TTC549 (cell line): ENCODE data around the gene LYRM4.

Experiments used
- FAIRE-seq: peaks from 2 replicates; lab custom pipeline; 2012; peaks lifted over from hg19 to GRCh38; lab: Jason Lieb, UNC

The LYRM4 gene

DNA sequence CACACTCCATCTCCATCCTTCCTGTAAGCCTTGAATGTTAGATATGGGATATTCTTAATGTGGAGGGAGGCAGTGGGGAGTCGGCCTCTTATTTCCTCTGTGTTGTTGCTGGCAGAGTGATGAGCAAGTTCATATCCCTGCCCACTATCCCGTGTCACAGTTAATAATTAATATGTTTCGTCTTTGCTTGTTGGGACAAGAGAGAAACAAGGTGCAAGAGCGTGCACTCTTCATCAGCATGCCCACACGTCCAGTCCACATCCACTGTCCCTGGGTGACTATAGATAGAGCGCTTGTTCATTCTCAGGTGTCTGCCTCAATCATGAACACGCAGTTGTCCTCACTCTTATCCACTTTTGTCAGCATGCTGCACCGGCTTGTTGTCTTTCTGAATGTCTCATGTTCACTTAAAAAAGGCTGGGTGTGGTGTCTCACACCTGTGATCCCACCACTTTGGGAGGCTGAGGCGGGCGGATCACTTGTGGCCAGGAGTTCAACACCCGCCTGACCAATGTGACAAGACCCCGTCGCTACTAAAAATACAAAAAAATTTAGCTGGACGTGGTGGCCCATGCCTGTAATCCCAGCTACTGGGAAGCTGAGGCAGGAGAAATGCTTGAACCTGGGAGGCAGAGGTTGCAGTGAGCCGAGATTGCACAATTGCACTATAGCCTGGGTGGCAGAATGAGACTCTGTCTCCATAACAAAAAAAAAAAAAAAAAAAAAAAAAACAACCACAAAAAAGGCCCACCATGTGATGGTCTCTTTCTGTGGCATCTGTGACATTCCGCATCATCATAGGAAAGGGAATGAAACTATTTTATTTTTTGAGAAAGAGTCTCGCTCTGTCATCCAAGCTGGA, 141.4 kb downstream of the LYRM4 start:
- FAIRE-seq, result no peak

DNA sequence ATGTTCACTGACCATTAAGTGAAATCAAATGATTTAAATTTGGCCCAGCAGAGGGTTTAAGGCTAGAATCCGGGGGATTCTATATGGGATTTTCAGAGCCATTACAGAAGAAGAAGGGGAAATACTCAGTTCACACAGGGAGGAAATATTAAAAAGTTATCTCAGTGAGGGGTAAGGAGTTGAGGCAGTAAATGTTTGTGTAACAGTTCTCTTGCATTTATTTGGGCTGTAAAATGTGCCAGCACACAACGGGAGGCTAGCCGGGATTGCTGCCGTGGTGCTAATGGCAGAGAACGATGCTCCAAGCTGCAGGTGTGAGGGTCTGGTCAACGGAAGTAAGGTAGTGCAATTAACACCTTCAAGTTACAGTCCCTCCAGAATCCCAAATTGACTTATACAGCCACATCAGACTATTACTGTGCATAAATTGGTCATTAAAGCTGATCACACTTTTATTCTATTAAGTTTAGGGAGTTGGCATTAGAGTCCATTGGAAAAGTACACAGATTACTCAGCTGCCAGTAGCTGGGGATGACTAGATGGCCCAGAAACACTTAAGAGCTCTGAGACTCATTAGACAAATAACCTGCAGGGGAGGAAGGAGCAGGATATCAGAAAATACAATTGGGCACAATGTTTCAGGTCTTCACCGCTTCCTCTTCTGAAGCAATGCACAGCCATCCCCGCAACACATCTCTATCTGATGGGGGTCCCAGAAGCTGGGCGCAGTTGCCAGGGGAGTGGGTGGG, 144.3 kb downstream of the LYRM4 start:
- no peak for FAIRE-seq

DNA sequence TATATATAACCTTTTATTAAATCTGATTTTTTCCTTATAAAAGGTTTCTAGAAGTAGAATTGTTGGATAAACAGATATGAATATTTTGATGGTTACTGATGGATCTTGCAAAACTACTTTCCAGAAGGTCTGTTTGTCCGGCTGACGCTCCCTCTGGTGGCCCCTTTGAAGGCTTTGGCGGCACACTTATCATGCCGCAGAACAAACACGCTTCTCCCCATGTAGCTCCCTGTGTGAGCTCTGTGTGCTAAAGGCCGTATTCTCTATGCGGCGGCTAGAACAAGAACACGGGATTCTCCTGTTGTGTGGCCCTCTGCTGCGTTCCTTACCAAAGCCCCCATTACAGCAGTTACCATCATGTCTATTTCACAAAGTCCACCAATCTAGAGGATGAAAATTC, 145.6 kb downstream of the LYRM4 start:
- no peak for FAIRE-seq

DNA sequence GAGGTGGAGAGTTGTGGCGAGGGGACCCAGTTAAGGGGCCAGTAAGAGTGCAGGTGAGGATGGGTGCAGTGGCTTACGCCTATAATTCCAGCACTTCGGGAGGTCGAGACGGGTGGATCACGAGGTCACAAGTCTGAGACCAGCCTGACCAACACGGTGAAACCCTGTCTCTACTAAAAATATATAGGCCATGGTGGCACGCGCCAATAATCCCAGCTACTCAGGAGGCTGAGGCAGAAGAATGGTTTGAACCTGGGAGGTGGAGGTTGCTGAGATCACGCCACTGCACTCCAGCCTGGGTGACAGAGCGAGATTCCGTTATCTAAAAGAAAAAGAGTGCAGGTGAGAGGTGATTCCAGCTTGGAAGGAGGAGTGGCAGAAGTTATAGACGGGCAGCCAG, 147.7 kb downstream of the LYRM4 start:
- FAIRE-seq, result no peak

GRCh38 chr6:5112066-5112799, 148.5 kb downstream of the LYRM4 start:
- no peak for FAIRE-seq

DNA sequence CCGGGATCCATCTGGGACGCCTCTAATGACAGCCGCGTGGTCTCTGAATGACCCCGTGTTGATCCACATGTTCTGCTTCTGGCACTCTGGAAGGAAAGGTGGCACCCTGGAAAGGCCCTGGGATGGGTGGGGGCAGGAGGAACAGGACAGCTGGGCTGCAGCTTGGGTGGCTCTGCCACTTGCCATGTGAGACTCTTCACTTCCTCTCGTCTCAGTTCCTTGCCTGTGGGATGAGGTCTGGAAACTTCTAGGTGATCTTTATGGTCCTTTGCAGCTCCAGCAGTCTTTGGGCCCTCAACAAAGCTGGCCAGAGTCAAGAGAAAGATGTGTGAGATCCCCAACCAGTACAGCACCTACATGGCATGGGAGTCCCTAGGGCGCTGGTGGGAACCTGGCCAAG, 149.1 kb downstream of the LYRM4 start:
- no peak for FAIRE-seq

GRCh38 chr6:5110246-5110645, 150.5 kb downstream of the LYRM4 start:
- no peak for FAIRE-seq

DNA sequence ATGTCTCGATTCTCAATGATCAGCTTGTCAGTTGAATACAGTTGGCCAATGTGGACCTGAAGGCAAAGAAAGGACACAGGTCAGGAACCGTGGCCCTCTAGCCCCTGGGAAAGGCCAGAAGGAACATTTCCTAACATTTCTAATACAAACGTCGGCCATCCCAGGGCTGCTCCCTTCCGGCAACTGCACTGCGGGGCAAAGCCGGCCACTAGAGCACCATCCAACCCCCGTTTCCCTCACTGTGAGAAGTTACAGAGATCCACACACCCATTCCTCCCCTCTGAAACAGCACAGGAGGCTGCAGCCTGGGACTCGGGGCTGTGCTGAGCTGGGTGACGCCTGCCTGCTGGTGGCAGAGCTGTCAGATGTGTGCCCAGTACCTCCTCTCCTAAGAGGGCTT, 151.3 kb downstream of the LYRM4 start:
- FAIRE-seq, result no peak

DNA sequence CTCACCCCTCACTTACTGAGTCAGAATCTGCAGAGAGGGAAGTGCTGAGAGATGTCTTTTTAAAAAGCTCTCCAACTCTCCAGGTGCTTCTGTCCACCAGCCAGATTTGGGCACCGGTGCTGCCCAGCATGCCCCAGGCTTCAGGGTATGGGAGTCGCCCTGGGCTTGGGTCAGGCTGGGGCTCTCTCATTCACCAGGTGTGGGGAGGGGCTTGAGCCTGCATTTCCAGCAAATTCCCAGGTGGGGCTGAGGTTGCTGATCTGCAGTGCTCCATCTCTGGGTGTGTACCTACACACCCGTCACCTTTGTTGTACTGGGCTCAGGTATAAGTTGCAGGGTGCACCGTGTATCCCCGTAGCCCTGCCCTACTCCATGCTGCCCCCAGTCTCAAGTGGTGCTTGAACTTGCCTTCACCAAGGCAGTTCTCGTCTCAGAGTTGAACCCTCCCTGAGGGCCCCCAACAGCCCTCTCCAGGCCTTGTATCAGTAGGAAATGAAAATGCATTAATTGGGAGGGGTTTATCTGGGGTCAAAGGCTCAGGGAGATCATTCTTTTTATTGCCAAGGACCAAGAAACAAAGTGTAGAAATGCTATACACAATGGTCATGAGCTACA, 152.1 kb downstream of the LYRM4 start:
- no peak for FAIRE-seq

DNA sequence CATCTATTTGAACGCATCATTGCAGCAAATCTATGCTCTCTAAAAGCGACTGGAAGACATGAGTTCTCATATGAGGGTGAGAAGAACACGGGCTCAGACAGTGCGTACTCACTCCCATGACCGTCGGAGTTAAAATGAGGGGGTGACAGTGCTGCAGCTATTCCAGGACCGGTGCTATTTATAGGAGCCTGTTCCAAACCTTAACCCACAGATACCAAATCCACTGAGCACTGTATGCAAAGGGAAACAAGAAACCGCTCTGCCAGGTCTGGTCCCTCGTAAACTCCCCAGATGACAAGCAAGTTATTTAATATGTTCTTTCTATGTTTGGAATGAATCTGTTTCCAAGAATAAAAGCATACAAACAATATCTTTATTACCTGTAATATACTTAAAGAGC, 152.7 kb downstream of the LYRM4 start:
- no peak for FAIRE-seq

DNA sequence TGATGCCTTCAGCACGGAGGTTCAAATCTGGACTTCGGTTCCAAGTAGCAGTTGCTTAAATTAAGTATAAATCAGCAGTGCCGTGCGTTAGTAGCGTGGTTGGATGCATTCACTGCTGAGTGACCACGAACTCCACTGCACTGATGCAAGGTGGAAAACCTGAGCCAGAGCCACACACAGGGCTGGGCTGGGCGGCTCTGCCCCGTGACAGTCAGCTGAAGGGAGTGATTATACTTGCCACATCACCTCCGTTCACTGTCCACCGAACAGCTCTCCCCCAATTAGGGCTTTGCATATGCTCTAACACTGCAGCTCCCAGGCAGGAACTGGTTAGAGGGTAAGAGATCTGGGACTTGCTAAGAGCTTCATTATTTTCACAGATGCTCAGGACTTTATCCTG, 153.4 kb downstream of the LYRM4 start:
- no peak for FAIRE-seq

DNA sequence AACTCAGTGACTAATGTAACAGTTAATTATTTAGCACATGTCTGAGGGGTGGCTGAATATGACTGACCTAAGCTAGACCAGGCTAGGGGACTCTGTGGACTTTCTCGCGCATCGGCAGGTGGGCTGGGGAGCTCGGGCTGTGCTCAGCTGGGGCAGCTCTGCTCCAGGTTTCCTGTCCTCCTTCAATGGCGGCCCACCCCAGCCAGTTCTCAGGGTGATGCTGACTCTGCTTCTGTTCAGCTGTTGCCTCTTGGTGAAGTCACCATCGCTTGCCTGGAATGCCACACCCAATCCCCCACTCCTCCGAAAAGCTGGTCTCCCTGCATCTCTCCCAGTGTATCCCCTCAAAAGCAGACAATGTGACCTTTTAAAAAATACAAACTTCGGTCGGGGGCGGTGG, 155.6 kb downstream of the LYRM4 start:
- no peak for FAIRE-seq

- no peak for FAIRE-seq
These were observed 156.1 kb downstream of the LYRM4 start for GRCh38 chr6:5104667-5105066.

- no peak for FAIRE-seq
These were observed 157.5 kb downstream of the LYRM4 start for GRCh38 chr6:5103250-5103649.

- FAIRE-seq, result no peak
These were observed 158.3 kb downstream of the LYRM4 start for GRCh38 chr6:5102267-5102970.

- no peak for FAIRE-seq
These were observed 159.9 kb downstream of the LYRM4 start for GRCh38 chr6:5100806-5101205.

DNA sequence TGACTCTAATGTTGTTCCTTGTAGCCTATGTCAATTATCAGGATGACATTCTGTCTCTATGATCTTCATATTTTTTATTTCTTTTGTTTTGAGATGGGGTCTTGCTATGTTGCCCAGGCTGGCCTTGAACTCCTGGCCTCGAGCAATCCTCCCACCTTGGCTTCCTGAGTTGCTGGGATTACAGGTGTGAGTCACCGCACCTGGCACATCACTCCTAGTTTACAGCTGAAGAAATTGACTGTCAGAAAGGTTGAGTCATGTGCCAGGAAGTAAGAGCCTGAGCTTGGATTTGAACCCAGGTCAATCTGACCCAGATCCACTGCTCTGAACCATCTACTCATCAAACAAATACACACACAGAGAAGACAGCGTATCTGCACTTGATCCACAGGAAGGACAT, 161.2 kb downstream of the LYRM4 start:
- no peak for FAIRE-seq

DNA sequence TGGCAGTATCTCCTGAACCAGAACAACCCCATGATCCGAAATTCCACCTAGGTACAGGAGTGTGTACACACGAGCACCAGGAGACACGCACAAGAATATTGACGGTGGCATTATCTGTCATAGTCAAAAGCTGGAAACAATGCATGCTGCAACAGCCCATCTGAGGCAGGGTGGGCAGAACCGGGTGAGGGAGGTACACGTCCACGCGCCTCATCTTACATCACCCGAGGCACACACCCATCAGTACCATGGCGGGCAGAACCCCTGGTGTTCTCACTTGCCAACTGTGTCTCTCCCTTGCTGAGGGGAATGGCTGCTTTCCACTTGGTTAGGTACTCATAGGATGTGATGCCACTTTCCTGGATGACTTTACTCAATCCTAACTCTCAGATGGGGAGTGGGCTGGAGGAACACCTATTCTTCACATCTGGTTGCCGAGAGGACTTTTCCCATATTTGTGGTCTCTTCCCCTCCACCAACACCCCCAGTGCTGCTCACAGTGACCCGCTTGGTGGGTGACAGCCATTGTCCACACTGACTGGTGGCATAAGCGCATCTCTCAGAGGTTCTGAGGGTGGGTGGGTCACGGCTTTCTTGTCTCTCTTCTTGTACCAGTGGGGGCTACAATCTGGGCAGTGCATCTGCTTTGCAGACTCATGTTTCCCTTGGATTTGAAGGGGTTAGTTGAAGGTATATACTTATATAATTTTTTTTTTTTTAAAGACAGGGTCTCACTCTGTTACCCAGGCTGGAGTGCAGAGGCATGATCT, 162.1 kb downstream of the LYRM4 start:
- no peak for FAIRE-seq

- FAIRE-seq, result no peak
These were observed 164.3 kb downstream of the LYRM4 start for GRCh38 chr6:5096482-5096881.

- FAIRE-seq, result no peak
These were observed 165.5 kb downstream of the LYRM4 start for GRCh38 chr6:5095236-5095635.

GRCh38 chr6:5094327-5094726, 166.4 kb downstream of the LYRM4 start:
- FAIRE-seq, result no peak
